MV-4-11 (cell line): ENCODE data around the gene ZIC1.

Experiments used
- DNase-seq: peaks from one replicate; lab custom pipeline; 2025; lab: John Stamatoyannopoulos, UW

The ZIC1 gene

GRCh38 chr3:147409143-147410115, at the start of gene ZIC1:
Gene ZIC1, plus strand, starts transcription at chr3:147409365. Its CDS starts 748 bp downstream, at chr3:147410113.
- no peak for DNase-seq

GRCh38 chr3:147360051-147360439, 49.1 kb upstream of the ZIC1 start:
- no peak for DNase-seq

- DNase-seq = no peak
Observed at GRCh38 chr3:147360646-147361453, 48.3 kb upstream of the ZIC1 start.

GRCh38 chr3:147361454-147362420, 47.4 kb upstream of the ZIC1 start:
- peak; percentile 25 for DNase-seq

GRCh38 chr3:147364771-147365170, 44.4 kb upstream of the ZIC1 start:
- no peak for DNase-seq

- DNase-seq = no peak
Observed at GRCh38 chr3:147365196-147366115, 43.7 kb upstream of the ZIC1 start.

- DNase-seq = no peak
Observed at GRCh38 chr3:147367676-147368075, 41.5 kb upstream of the ZIC1 start.

GRCh38 chr3:147368151-147368550, 41.0 kb upstream of the ZIC1 start:
- no peak for DNase-seq

- no peak for DNase-seq
Observed at GRCh38 chr3:147368561-147369221, 40.5 kb upstream of the ZIC1 start.

GRCh38 chr3:147369231-147369630, 39.9 kb upstream of the ZIC1 start:
- no peak for DNase-seq

- DNase-seq = no peak
Observed at GRCh38 chr3:147369661-147370123, 39.5 kb upstream of the ZIC1 start.

- no peak for DNase-seq
Observed at GRCh38 chr3:147370349-147370748, 38.8 kb upstream of the ZIC1 start.

- DNase-seq = no peak
Observed at GRCh38 chr3:147371140-147371539, 38.0 kb upstream of the ZIC1 start.

GRCh38 chr3:147371771-147372340, 37.3 kb upstream of the ZIC1 start:
- DNase-seq = no peak

GRCh38 chr3:147372525-147373027, 36.6 kb upstream of the ZIC1 start:
- no peak for DNase-seq

- DNase-seq = no peak
Observed at GRCh38 chr3:147373301-147373700, 35.9 kb upstream of the ZIC1 start.

GRCh38 chr3:147377412-147378367, 31.5 kb upstream of the ZIC1 start:
- DNase-seq = no peak

GRCh38 chr3:147379651-147380050, 29.5 kb upstream of the ZIC1 start:
- no peak for DNase-seq
